K562 (cell line): ENCODE results near the gene DPM1. TPM values are rescaled to one million over a fixed set of nuclear protein-coding genes. Genes with fewer than 3 reads are reported as not detected.

Experiments
- CREB1 ChIP-seq, 2 experiments: sonication (generic) in 1 of 2; formaldehyde crosslinking in 1 of 2; IDR thresholded peaks; 2 replicates each; pipeline versions ENCODE4 v1.6.1 to v1.8.0; 2012 to 2022; ENCODE audit warnings: inconsistent platforms in 1 of 2, mild to moderate bottlenecking in 1 of 2, missing genetic modification reagents in 1 of 2, moderate library complexity in 1 of 2
- CXXC5 ChIP-seq: fragments of 250-450 bp; sonication (Bioruptor Pico); IDR thresholded peaks from 2 replicates; pipeline ENCODE4 v1.8.0; 2022; ENCODE audit warnings: inconsistent platforms, mild to moderate bottlenecking, moderate library complexity
- ESRRB ChIP-seq: fragments of 250-450 bp; sonication (Bioruptor Pico); IDR thresholded peaks from 2 replicates; pipeline ENCODE4 v1.5.0; 2020; ENCODE audit warnings: mild to moderate bottlenecking, moderate library complexity, borderline replicate concordance
- FOXJ3 ChIP-seq: sonication (generic); formaldehyde crosslinking; IDR thresholded peaks from 2 replicates; pipeline ENCODE4 v1.4.0; 2020; ENCODE audit warnings: mild to moderate bottlenecking, missing genetic modification reagents
- GABPB2 ChIP-seq: fragments of 250-450 bp; sonication (Bioruptor Pico); conservative IDR thresholded peaks from 2 replicates; pipeline ENCODE4 v1.5.1; 2021; ENCODE audit warnings: mild to moderate bottlenecking
- RAD51 ChIP-seq: fragments of 450-650 bp; IDR thresholded peaks from 2 replicates; pipeline ENCODE4 v1.7.1; 2016; ENCODE audit warnings: low read depth, mild to moderate bottlenecking, borderline replicate concordance
- RERE ChIP-seq: sonication (generic); formaldehyde crosslinking; IDR thresholded peaks from 2 replicates; pipeline ENCODE4 v1.8.0; 2023; ENCODE audit warnings: missing genetic modification reagents, mild to moderate bottlenecking, borderline replicate concordance
- TEAD4 ChIP-seq, 2 experiments: sonication (generic) in 1 of 2; formaldehyde crosslinking in 1 of 2; IDR thresholded peaks; 2 replicates each; pipeline versions ENCODE4 v1.6.1 to v1.8.0; 2012 to 2022; ENCODE audit warnings: borderline replicate concordance in 1 of 2, inconsistent platforms in 1 of 2, low read length in 1 of 2, mild to moderate bottlenecking in 1 of 2, missing genetic modification reagents in 1 of 2
- ZBTB43 ChIP-seq: sonication (generic); formaldehyde crosslinking; IDR thresholded peaks from 2 replicates; pipeline ENCODE4 v1.8.0; 2023; ENCODE audit warnings: mild to moderate bottlenecking, missing genetic modification reagents
- ZNF318 ChIP-seq, 2 experiments: fragments of 450-650 bp; IDR thresholded peaks; 2 replicates each; pipeline ENCODE4 v1.6.1; 2016; ENCODE audit warnings: mild to moderate bottlenecking in 2 of 2, borderline replicate concordance in 1 of 2, low read depth in 1 of 2, moderate library complexity in 1 of 2
- polyA plus RNA-seq, 8 experiments: library from polyadenylated mRNA; depleted of rRNA in 4 of 8; stranded (reverse) in 5 of 8; unstranded in 3 of 8; fragments of >200 nt; fragmentation: Nextera tagmentation in 2 of 8; fragmentation: Illumina TruSeq in 1 of 8; extraction: Ambion mirVana in 2 of 8; extraction: Trizol in 1 of 8; gene quantifications; 2 replicates each; pipeline versions ENCODE4 v1.2.1 to v1.2.3, GENCODE V29; 2011 to 2014; ENCODE audit warnings: inconsistent platforms in 1 of 8, missing spikeins in 1 of 8
- total RNA-seq, 7 experiments: library from RNA; depleted of rRNA in 6 of 7; stranded (reverse); fragments of >200 nt in 6 of 7; fragmentation: Illumina TruSeq in 2 of 7; extraction: Trizol in 2 of 7; gene quantifications; 2 replicates each; pipeline versions ENCODE4 v1.2.1 to v1.2.3, GENCODE V29; 2011 to 2021; ENCODE audit warnings: low replicate concordance in 1 of 7

DPM1 gene
- total and polyA plus RNA-seq, 9 of the 15 experiments (the other 6 are each of a cell fraction or from before 2014, with no cell fraction given) = 75.2 to 190 (median 153) TPM

GRCh38 chr20:50931306-50932015 lies 26.9 kb downstream of the DPM1 start, which contains the start of gene ADNP (continued):
- TF ChIP-seq RERE (CRISPR knock-in tag) (peak; percentile 89; the same call in 1 of the 2 replicates), FOXJ3 (CRISPR knock-in tag) (no peak), RAD51 (peak; percentile 71; the same call in 1 of the 2 replicates), TEAD4 (IDR thresholded peaks at IDR 0.05; ENCODE audit: low read length) (no peak; the same call in none of the 2 replicates), TEAD4 (CRISPR knock-in tag; IDR thresholded peaks at IDR 0.05; ENCODE audit: borderline replicate concordance) (0 out of 2 replicates have a peak, but pooled peaks have one; percentile 36), CXXC5 (CRISPR knock-in tag) (peak; percentile 98), GABPB2 (CRISPR knock-in tag) (no peak), ZBTB43 (CRISPR knock-in tag) (peak; percentile 75; the same call in 1 of the 2 replicates), ESRRB (CRISPR knock-in tag) (no peak), ZNF318 (IDR thresholded peaks at IDR 0.05; ENCODE audit: borderline replicate concordance in 1 of 2, low read depth in 1 of 2) (no peak), CREB1 (IDR thresholded peaks at IDR 0.05) (peak; percentile 61; the same call in 1 of the 2 replicates), CREB1 (CRISPR knock-in tag; IDR thresholded peaks at IDR 0.05) (peak; percentile 91)
